ENCODE results near the gene AKAP6.
A peak's percentile ranks its signal among the peaks of the same experiment; 100 is the strongest.
"Not testable (repeated sequence)": the region's sequence is repeated elsewhere in the genome, so short reads cannot be mapped to it uniquely, and the experiment has no call there.

Gene AKAP6

GRCh38 chr14:32784405-32784804, 455.3 kb downstream of the AKAP6 start:
- Histone ChIP-seq H3K4me3 (ENCODE audit: low read depth in 1 of 2, low read length in 2 of 2) (no peak overlapping the region), H3K4me1 (ENCODE audit: control insufficient read depth in 1 of 2, insufficient read depth in 2 of 2, low read length in 2 of 2) (no peaks in the 10 kb centered on the region), H3K36me3 (ENCODE audit: control insufficient read depth in 1 of 2, insufficient read depth in 2 of 2, low read length in 2 of 2) (no peaks in the 10 kb centered on the region), H3K9me3 (ENCODE audit: control insufficient read depth in 1 of 2, low read length in 2 of 2) (no peaks in the 10 kb centered on the region), H3K27me3 (ENCODE audit: low read depth, low read length) (no peaks in the 10 kb centered on the region), H3K27ac (ENCODE audit: low read length) (no peak overlapping the region)

GRCh38 chr14:32785585-32785984, 456.5 kb downstream of the AKAP6 start:
- Histone ChIP-seq H3K4me3 (ENCODE audit: low read depth in 1 of 2, low read length in 2 of 2) (no peak overlapping the region), H3K27ac (ENCODE audit: low read length) (no peak overlapping the region), H3K27me3 (ENCODE audit: low read depth, low read length) (no peaks in the 10 kb centered on the region), H3K4me1 (ENCODE audit: control insufficient read depth in 1 of 2, insufficient read depth in 2 of 2, low read length in 2 of 2) (no peaks in the 10 kb centered on the region), H3K36me3 (ENCODE audit: control insufficient read depth in 1 of 2, insufficient read depth in 2 of 2, low read length in 2 of 2) (no peaks in the 10 kb centered on the region), H3K9me3 (ENCODE audit: control insufficient read depth in 1 of 2, low read length in 2 of 2) (no peaks in the 10 kb centered on the region)

GRCh38 chr14:32786886-32787285, 457.8 kb downstream of the AKAP6 start:
- Histone ChIP-seq H3K36me3 (ENCODE audit: control insufficient read depth in 1 of 2, insufficient read depth in 2 of 2, low read length in 2 of 2) (no peaks in the 10 kb centered on the region), H3K4me3 (ENCODE audit: low read depth in 1 of 2, low read length in 2 of 2) (no peak overlapping the region), H3K27me3 (ENCODE audit: low read depth, low read length) (no peaks in the 10 kb centered on the region), H3K9me3 (ENCODE audit: control insufficient read depth in 1 of 2, low read length in 2 of 2) (peaks cover 0 to under 1% of the 10 kb centered on the region in 2 donors), H3K27ac (ENCODE audit: low read length) (no peak overlapping the region), H3K4me1 (ENCODE audit: control insufficient read depth in 1 of 2, insufficient read depth in 2 of 2, low read length in 2 of 2) (no peaks in the 10 kb centered on the region)

- not testable (repeated sequence) for H3K36me3 ChIP-seq (ENCODE audit: control insufficient read depth in 1 of 2, insufficient read depth in 2 of 2, low read length in 2 of 2); H3K4me1 ChIP-seq (ENCODE audit: control insufficient read depth in 1 of 2, insufficient read depth in 2 of 2, low read length in 2 of 2); H3K27me3 ChIP-seq (ENCODE audit: low read depth, low read length); H3K27ac ChIP-seq (ENCODE audit: low read length); H3K4me3 ChIP-seq (ENCODE audit: low read depth in 1 of 2, low read length in 2 of 2); H3K9me3 ChIP-seq (ENCODE audit: control insufficient read depth in 1 of 2, low read length in 2 of 2)
Observed at GRCh38 chr14:32793033-32793432, 463.9 kb downstream of the AKAP6 start.

- Histone ChIP-seq H3K27me3 (ENCODE audit: low read depth, low read length) (no peaks in the 10 kb centered on the region), H3K4me3 (ENCODE audit: low read depth in 1 of 2, low read length in 2 of 2) (no peak overlapping the region), H3K4me1 (ENCODE audit: control insufficient read depth in 1 of 2, insufficient read depth in 2 of 2, low read length in 2 of 2) (no peaks in the 10 kb centered on the region), H3K36me3 (ENCODE audit: control insufficient read depth in 1 of 2, insufficient read depth in 2 of 2, low read length in 2 of 2) (peaks cover 0 to 16% of the 10 kb centered on the region in 2 donors), H3K9me3 (ENCODE audit: control insufficient read depth in 1 of 2, low read length in 2 of 2) (peaks cover 11 to 29% of the 10 kb centered on the region in 2 donors), H3K27ac (ENCODE audit: low read length) (no peak overlapping the region)
Observed at GRCh38 chr14:32800320-32800719, 471.2 kb downstream of the AKAP6 start.

GRCh38 chr14:32802295-32802694, 473.2 kb downstream of the AKAP6 start:
- Histone ChIP-seq H3K36me3 (ENCODE audit: control insufficient read depth in 1 of 2, insufficient read depth in 2 of 2, low read length in 2 of 2) (peaks cover 0 to 16% of the 10 kb centered on the region in 2 donors), H3K9me3 (ENCODE audit: control insufficient read depth in 1 of 2, low read length in 2 of 2) (peaks cover 11 to 31% of the 10 kb centered on the region in 2 donors), H3K27me3 (ENCODE audit: low read depth, low read length) (no peaks in the 10 kb centered on the region), H3K4me3 (ENCODE audit: low read depth in 1 of 2, low read length in 2 of 2) (no peak overlapping the region), H3K4me1 (ENCODE audit: control insufficient read depth in 1 of 2, insufficient read depth in 2 of 2, low read length in 2 of 2) (no peaks in the 10 kb centered on the region), H3K27ac (ENCODE audit: low read length) (no peak overlapping the region)

GRCh38 chr14:32805979-32806378, 476.9 kb downstream of the AKAP6 start:
- peaks cover 0 to 16% of the 10 kb centered on the region in 2 donors for H3K36me3 ChIP-seq (ENCODE audit: control insufficient read depth in 1 of 2, insufficient read depth in 2 of 2, low read length in 2 of 2)
- H3K4me3 ChIP-seq (ENCODE audit: low read depth in 1 of 2, low read length in 2 of 2): no peak overlapping the region
- H3K4me1 ChIP-seq (ENCODE audit: control insufficient read depth in 1 of 2, insufficient read depth in 2 of 2, low read length in 2 of 2): peaks cover 4 to 14% of the 10 kb centered on the region in 2 donors
- peaks cover 11 to 21% of the 10 kb centered on the region in 2 donors for H3K9me3 ChIP-seq (ENCODE audit: control insufficient read depth in 1 of 2, low read length in 2 of 2)
- no peak overlapping the region for H3K27ac ChIP-seq (ENCODE audit: low read length)
- H3K27me3 ChIP-seq (ENCODE audit: low read depth, low read length): no peaks in the 10 kb centered on the region

- Histone ChIP-seq H3K27me3 (ENCODE audit: low read depth, low read length) (no peaks in the 10 kb centered on the region), H3K36me3 (ENCODE audit: control insufficient read depth in 1 of 2, insufficient read depth in 2 of 2, low read length in 2 of 2) (peaks cover 0 to 6% of the 10 kb centered on the region in 2 donors), H3K27ac (ENCODE audit: low read length) (no peak overlapping the region), H3K4me1 (ENCODE audit: control insufficient read depth in 1 of 2, insufficient read depth in 2 of 2, low read length in 2 of 2) (peaks cover 4 to 20% of the 10 kb centered on the region in 2 donors), H3K9me3 (ENCODE audit: control insufficient read depth in 1 of 2, low read length in 2 of 2) (peaks cover 4 to 12% of the 10 kb centered on the region in 2 donors), H3K4me3 (ENCODE audit: low read depth in 1 of 2, low read length in 2 of 2) (peak overlapping the region; percentile 42 to 48)
Observed at GRCh38 chr14:32808644-32809043, 479.5 kb downstream of the AKAP6 start.

- no peaks in the 10 kb centered on the region for H3K27me3 ChIP-seq (ENCODE audit: low read depth, low read length)
- H3K4me3 ChIP-seq (ENCODE audit: low read depth in 1 of 2, low read length in 2 of 2): peak overlapping the region in 1 of 2 donors; percentile 42
- peaks cover 4 to 26% of the 10 kb centered on the region in 2 donors for H3K4me1 ChIP-seq (ENCODE audit: control insufficient read depth in 1 of 2, insufficient read depth in 2 of 2, low read length in 2 of 2)
- peaks cover 0 to under 1% of the 10 kb centered on the region in 2 donors for H3K36me3 ChIP-seq (ENCODE audit: control insufficient read depth in 1 of 2, insufficient read depth in 2 of 2, low read length in 2 of 2)
- no peak overlapping the region for H3K27ac ChIP-seq (ENCODE audit: low read length)
- peaks cover under 1 to 6% of the 10 kb centered on the region in 2 donors for H3K9me3 ChIP-seq (ENCODE audit: control insufficient read depth in 1 of 2, low read length in 2 of 2)
Observed at GRCh38 chr14:32809255-32809654, 480.2 kb downstream of the AKAP6 start.

- no peak overlapping the region for H3K27ac ChIP-seq (ENCODE audit: low read length)
- H3K27me3 ChIP-seq (ENCODE audit: low read depth, low read length): no peaks in the 10 kb centered on the region
- H3K4me3 ChIP-seq (ENCODE audit: low read depth in 1 of 2, low read length in 2 of 2): no peak overlapping the region
- no peaks in the 10 kb centered on the region for H3K36me3 ChIP-seq (ENCODE audit: control insufficient read depth in 1 of 2, insufficient read depth in 2 of 2, low read length in 2 of 2)
- H3K9me3 ChIP-seq (ENCODE audit: control insufficient read depth in 1 of 2, low read length in 2 of 2): no peaks in the 10 kb centered on the region
- H3K4me1 ChIP-seq (ENCODE audit: control insufficient read depth in 1 of 2, insufficient read depth in 2 of 2, low read length in 2 of 2): peaks cover 4 to 24% of the 10 kb centered on the region in 2 donors
Observed at GRCh38 chr14:32813401-32813800, 484.3 kb downstream of the AKAP6 start.

- Histone ChIP-seq H3K27me3 (ENCODE audit: low read depth, low read length) (no peaks in the 10 kb centered on the region), H3K9me3 (ENCODE audit: control insufficient read depth in 1 of 2, low read length in 2 of 2) (no peaks in the 10 kb centered on the region), H3K4me1 (ENCODE audit: control insufficient read depth in 1 of 2, insufficient read depth in 2 of 2, low read length in 2 of 2) (peaks cover 0 to 13% of the 10 kb centered on the region in 2 donors), H3K27ac (ENCODE audit: low read length) (no peak overlapping the region), H3K4me3 (ENCODE audit: low read depth in 1 of 2, low read length in 2 of 2) (no peak overlapping the region), H3K36me3 (ENCODE audit: control insufficient read depth in 1 of 2, insufficient read depth in 2 of 2, low read length in 2 of 2) (no peaks in the 10 kb centered on the region)
Observed at GRCh38 chr14:32814721-32815120, 485.6 kb downstream of the AKAP6 start.

- Histone ChIP-seq H3K9me3 (ENCODE audit: control insufficient read depth in 1 of 2, low read length in 2 of 2) (no peaks in the 10 kb centered on the region), H3K36me3 (ENCODE audit: control insufficient read depth in 1 of 2, insufficient read depth in 2 of 2, low read length in 2 of 2) (no peaks in the 10 kb centered on the region), H3K4me1 (ENCODE audit: control insufficient read depth in 1 of 2, insufficient read depth in 2 of 2, low read length in 2 of 2) (peaks cover 0 to 17% of the 10 kb centered on the region in 2 donors), H3K27ac (ENCODE audit: low read length) (no peak overlapping the region), H3K4me3 (ENCODE audit: low read depth in 1 of 2, low read length in 2 of 2) (no peak overlapping the region), H3K27me3 (ENCODE audit: low read depth, low read length) (no peaks in the 10 kb centered on the region)
Observed at GRCh38 chr14:32816588-32816987, 487.5 kb downstream of the AKAP6 start.
